Measurements from ENCODE around the gene MGRN1.

- TF ChIP-seq CTCF (IDR thresholded peaks at IDR 0.05; ENCODE audit: poor library complexity) (no peak), EZH2 (IDR thresholded peaks at IDR 0.05; ENCODE audit: borderline replicate concordance) (no peak)
Observed at GRCh38 chr16:4586291-4586690, 38.3 kb upstream of the MGRN1 start.

All from hepatocyte (in vitro differentiated cells).